LNCaP clone FGC (cell line): ENCODE data around the gene RAB28.

Source experiments
- DNase-seq: peaks from one replicate; pipeline ENCODE4 v3.0.0-alpha.2; 2011; ENCODE audit warnings: low read depth
- H3K4me3 ChIP-seq: 2 replicates; pipeline ENCODE4 v1.5.1; 2011; ENCODE audit warnings: mild to moderate bottlenecking, low read depth, low read length, control low read depth
- TF ChIP-seq, protein P1 (sequence below): IDR thresholded peaks from 2 replicates; pipeline ENCODE4 v1.5.1; 2012; ENCODE audit warnings: mild to moderate bottlenecking; ENCODE audit not compliant: control insufficient read depth, insufficient read depth; ENCODE audit errors: extremely low read depth

The RAB28 gene

DNA sequence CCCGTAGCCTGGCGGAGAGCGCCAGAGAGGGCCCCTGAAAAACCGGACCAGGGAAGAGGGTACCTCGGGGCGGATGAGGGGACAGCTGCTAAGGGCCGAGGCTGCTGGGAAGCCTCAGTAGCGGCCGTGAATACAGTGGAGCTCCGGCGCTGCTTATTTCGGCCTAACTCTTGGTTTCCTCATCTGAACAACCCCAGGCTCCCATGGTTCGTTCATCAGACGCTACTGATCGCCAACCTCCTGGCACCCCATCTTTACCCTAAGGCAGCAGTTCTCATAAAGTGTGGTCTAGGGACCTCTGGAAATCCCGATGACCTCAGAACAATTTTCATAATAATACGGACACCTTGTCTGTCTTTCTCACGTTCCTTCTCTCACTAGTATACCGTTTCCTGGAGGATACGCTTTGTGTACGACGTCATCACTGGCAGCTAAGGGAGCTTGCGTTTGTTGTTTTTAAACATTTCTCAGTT is 645 bp upstream of the RAB28 start:
- H3K4me3 ChIP-seq, result peak overlapping the region; percentile 88
- TF ChIP-seq, protein P1, sequence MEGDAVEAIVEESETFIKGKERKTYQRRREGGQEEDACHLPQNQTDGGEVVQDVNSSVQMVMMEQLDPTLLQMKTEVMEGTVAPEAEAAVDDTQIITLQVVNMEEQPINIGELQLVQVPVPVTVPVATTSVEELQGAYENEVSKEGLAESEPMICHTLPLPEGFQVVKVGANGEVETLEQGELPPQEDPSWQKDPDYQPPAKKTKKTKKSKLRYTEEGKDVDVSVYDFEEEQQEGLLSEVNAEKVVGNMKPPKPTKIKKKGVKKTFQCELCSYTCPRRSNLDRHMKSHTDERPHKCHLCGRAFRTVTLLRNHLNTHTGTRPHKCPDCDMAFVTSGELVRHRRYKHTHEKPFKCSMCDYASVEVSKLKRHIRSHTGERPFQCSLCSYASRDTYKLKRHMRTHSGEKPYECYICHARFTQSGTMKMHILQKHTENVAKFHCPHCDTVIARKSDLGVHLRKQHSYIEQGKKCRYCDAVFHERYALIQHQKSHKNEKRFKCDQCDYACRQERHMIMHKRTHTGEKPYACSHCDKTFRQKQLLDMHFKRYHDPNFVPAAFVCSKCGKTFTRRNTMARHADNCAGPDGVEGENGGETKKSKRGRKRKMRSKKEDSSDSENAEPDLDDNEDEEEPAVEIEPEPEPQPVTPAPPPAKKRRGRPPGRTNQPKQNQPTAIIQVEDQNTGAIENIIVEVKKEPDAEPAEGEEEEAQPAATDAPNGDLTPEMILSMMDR, result no peak
- no peak for DNase-seq

DNA sequence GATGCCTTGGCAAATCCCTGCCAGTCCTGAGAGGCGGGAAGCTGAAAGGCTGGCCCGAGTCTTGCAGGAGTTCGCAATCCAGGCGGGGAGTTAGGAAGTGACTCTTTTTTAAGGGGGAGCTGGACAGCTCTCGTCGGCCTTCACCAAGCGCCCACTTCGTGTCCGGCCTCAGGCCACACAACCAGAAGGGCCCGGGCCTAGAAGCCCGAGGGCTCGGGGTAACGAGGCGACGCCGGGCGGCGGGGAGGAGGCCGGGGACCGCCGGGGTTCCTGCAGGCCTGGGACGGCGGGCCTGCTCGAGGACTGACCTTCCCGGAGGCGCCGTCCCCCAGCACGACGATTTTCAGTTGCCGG is 395 bp downstream of the RAB28 start:
- peak overlapping the region; percentile 88 for H3K4me3 ChIP-seq
- DNase-seq, result no peak
- TF ChIP-seq, protein P1, result no peak

DNA sequence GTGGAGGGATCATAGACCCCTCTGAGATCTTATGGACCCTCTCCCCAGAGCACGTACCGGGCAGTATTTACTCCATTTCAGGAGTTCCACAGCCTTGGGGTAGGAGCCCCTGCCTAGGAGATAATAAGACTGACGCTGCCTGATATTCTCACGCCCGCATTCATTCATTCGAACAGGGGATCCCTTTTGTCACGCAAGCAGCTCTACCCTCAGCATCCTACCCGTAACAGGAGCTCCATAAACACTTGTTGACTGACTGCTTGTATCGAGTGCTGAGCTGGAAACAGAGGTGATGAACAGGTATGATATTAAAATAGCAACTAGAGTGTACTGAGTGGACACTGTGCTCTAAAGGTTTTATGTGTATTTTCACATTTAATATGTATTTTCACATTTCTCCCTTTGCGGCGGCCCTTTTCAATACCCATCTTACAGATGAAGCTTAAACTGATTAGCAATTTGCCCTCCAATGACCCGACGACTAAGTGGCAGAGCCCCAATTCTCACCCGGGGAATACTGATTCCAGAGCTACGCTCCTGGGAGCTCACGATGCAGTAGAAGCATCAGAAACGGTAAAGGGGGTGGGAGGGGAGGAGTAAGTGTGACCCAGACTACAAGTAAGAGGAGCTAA is 888 bp downstream of the RAB28 start:
- peak overlapping the region; percentile 88 for H3K4me3 ChIP-seq
- DNase-seq, result no peak
- TF ChIP-seq, protein P1, result no peak

DNA sequence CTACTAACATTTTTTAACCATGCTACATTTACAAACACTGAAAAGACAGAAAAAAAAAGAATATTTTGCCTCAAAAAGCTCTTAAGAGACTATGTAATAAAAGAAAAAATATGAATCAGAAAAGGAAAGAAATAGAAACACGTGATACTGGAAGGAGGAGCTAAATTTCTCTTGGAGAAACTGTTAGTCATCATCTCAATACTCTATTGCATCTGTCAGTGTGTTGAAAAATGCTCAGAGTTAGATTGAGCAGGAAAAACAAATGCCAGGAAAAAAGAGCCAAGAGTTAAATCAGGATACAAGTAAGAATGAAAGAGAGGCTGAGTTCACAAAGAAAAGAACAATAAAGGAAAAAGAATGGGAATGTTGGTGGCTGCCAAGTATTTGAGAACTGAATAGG is 2.6 kb downstream of the RAB28 start:
- no peak overlapping the region for H3K4me3 ChIP-seq
- TF ChIP-seq, protein P1, result no peak
- DNase-seq, result no peak

DNA sequence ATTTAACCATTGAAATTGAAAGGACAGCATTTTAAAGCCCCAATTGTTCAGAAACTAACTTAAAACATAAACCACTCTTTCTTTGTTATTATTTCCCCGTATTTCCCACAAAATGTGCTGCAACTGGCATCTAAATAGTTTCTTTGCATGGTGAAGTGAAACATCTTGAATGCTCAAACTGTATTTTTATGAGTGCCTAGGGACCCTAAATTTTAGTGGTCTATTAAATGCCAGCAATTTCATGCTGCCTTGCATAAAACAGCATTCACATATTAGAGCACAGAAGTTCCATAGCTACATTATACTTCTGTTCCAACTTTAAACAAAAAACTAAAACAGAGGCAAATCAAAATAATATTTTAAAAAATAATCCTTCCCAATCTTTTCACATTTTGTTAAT is 5.4 kb downstream of the RAB28 start:
- no peak for DNase-seq
- TF ChIP-seq, protein P1, result no peak
- H3K4me3 ChIP-seq, result no peak overlapping the region

DNA sequence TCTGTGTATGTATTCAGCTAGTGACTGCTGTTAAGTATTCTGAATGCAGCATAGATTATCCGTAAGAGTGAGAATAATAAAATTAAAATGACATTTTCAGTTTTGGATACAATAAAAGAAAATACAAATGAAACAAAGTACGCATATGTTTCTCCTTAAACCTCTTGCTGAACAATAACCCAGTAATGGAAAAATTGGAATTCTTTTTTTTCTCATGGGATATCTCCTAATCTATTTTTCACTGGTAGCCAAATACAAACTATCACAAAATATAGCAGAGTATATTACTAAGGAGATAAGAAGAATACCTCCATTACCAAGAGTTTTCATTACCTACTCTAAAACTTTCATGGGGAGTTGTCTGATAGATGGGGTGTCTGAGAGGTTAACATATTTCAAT is 6.0 kb downstream of the RAB28 start:
- no peak for DNase-seq
- H3K4me3 ChIP-seq, result no peak overlapping the region
- TF ChIP-seq, protein P1, result no peak

DNA sequence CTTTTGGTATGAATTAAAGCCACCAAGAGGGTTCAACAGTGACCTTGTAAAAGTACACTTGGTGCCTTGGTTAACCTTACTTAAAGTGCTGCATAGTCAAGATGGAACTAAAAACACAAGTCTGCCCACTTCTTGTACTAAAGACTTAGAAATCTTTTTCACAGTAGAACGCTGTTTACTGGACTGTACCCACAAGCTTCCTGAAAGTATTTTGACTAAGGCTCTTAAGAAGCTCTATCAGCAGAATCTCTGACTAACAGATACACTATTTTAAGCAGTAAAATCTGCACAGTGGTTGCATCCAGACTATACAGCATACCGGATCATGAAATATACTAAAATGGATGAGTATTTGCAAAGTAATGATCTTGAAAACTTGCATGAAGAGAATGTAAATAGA is 7.2 kb downstream of the RAB28 start:
- no peak for DNase-seq
- H3K4me3 ChIP-seq, result no peak overlapping the region
- TF ChIP-seq, protein P1, result no peak
